CD14-positive monocyte (primary cell): ENCODE data around the gene NAP1L1. TPM values are rescaled to one million over a fixed set of nuclear protein-coding genes. Genes with fewer than 3 reads are reported as not detected.

Source experiments
- DNase-seq, 3 donors: peaks; one replicate each; pipeline ENCODE4 v3.0.0-alpha.2; 2011 to 2022
- H2AFZ ChIP-seq: 2 replicates; pipeline ENCODE4 v1.6.0; 2012; ENCODE audit warnings: mild to moderate bottlenecking, low read depth, low read length, inconsistent platforms; ENCODE audit not compliant: insufficient read depth, poor library complexity, severe bottlenecking
- H3K27ac ChIP-seq, 2 donors: 1 replicate in 1 of 2; 2 replicates in 1 of 2; pipeline ENCODE4 v1.5.1; 2012 to 2013; ENCODE audit warnings: low read length in 2 of 2, control low read depth in 1 of 2, inconsistent platforms in 1 of 2, low read depth in 1 of 2, mild to moderate bottlenecking in 1 of 2
- H3K27me3 ChIP-seq, 2 donors: one replicate each; pipeline versions ENCODE4 v1.6.0 to v1.6.1; 2011 to 2013; ENCODE audit warnings: low read length in 2 of 2; ENCODE audit not compliant: control insufficient read depth in 2 of 2, insufficient read depth in 2 of 2
- H3K36me3 ChIP-seq, 2 donors: replicated peaks in 1 of 2; 1 replicate in 1 of 2; 2 replicates in 1 of 2; pipeline versions ENCODE4 v1.5.1 to v1.6.1; 2012 to 2013; ENCODE audit warnings: low read length in 2 of 2, control low read depth in 1 of 2, inconsistent platforms in 1 of 2, mild to moderate bottlenecking in 1 of 2; ENCODE audit not compliant: insufficient read depth in 2 of 2, control insufficient read depth in 1 of 2
- H3K4me1 ChIP-seq, 2 donors: 1 replicate in 1 of 2; 2 replicates in 1 of 2; pipeline versions ENCODE4 v1.5.1 to v1.6.1; 2012 to 2013; ENCODE audit warnings: low read length in 2 of 2, control low read depth in 1 of 2, inconsistent platforms in 1 of 2, mild to moderate bottlenecking in 1 of 2, moderate library complexity in 1 of 2; ENCODE audit not compliant: insufficient read depth in 2 of 2, control insufficient read depth in 1 of 2
- H3K4me2 ChIP-seq: replicated peaks from 2 replicates; pipeline ENCODE3; 2012; ENCODE audit warnings: low read length, moderate library complexity, mild to moderate bottlenecking; ENCODE audit not compliant: poor library complexity, severe bottlenecking; ENCODE audit errors: extremely low read depth
- H3K4me3 ChIP-seq, 3 experiments: fragments of 200-600 bp in 1 of 3; sonication (generic) in 1 of 3; replicated peaks in 1 of 3; 1 replicate in 2 of 3; 2 replicates in 1 of 3; pipeline ENCODE4 v1.5.1; 2011 to 2013; ENCODE audit warnings: low read length in 3 of 3, mild to moderate bottlenecking in 3 of 3, control low read depth in 2 of 3, low read depth in 2 of 3, inconsistent platforms in 1 of 3, moderate library complexity in 1 of 3
- H3K79me2 ChIP-seq: 2 replicates; pipeline ENCODE4 v1.6.0; 2012; ENCODE audit warnings: mild to moderate bottlenecking, control low read depth, inconsistent platforms, low read length, moderate library complexity; ENCODE audit not compliant: insufficient read depth
- H3K9ac ChIP-seq: 2 replicates; pipeline ENCODE4 v1.6.0; 2017; ENCODE audit warnings: low read length, mild to moderate bottlenecking; ENCODE audit not compliant: insufficient read depth, poor library complexity, severe bottlenecking
- H3K9me3 ChIP-seq, 2 donors: replicated peaks in 1 of 2; 1 replicate in 1 of 2; 2 replicates in 1 of 2; pipeline versions ENCODE4 v1.5.1 to v1.6.1; 2012 to 2013; ENCODE audit warnings: low read length in 2 of 2, control low read depth in 1 of 2; ENCODE audit not compliant: control insufficient read depth in 1 of 2, insufficient read depth in 1 of 2
- H4K20me1 ChIP-seq: 2 replicates; pipeline ENCODE4 v1.6.0; 2012; ENCODE audit warnings: mild to moderate bottlenecking, low read length, control low read depth, moderate library complexity; ENCODE audit not compliant: insufficient read depth
- H3K27ac Mint-ChIP-seq, 7 donors: one replicate each; pipeline ENCODE4 v1.8.0; 2020; ENCODE audit warnings: mild to moderate bottlenecking in 7 of 7, mixed read lengths in 7 of 7, moderate library complexity in 6 of 7, inconsistent platforms in 2 of 7
- H3K27me3 Mint-ChIP-seq, 3 donors: one replicate each; pipeline ENCODE4 v1.8.0; 2021 to 2022; ENCODE audit warnings: low read depth in 3 of 3, mild to moderate bottlenecking in 3 of 3, mixed read lengths in 3 of 3, moderate library complexity in 3 of 3, inconsistent platforms in 1 of 3
- H3K36me3 Mint-ChIP-seq, 2 donors: one replicate each; pipeline ENCODE4 v1.8.0; 2020; ENCODE audit warnings: mixed read lengths in 2 of 2, inconsistent platforms in 1 of 2, mild to moderate bottlenecking in 1 of 2
- H3K4me1 Mint-ChIP-seq: one replicate; pipeline ENCODE4 v1.8.0; 2020; ENCODE audit warnings: mild to moderate bottlenecking, mixed read lengths
- H3K4me3 Mint-ChIP-seq, 2 donors: one replicate each; pipeline ENCODE4 v1.8.0; 2020; ENCODE audit warnings: mild to moderate bottlenecking in 2 of 2, mixed read lengths in 2 of 2, moderate library complexity in 1 of 2
- H3K9me3 Mint-ChIP-seq, 7 donors: one replicate each; pipeline ENCODE4 v1.8.0; 2020 to 2022; ENCODE audit warnings: mixed read lengths in 7 of 7, mild to moderate bottlenecking in 6 of 7, moderate library complexity in 6 of 7, inconsistent platforms in 2 of 7
- WGBS: methylation state at CpG from one replicate; pipeline ENCODE4 v1.1.5; 2013; ENCODE audit warnings: missing lambda C conversion rate; ENCODE audit not compliant: insufficient coverage; 5-methylcytosine and 5-hydroxymethylcytosine counted together
- intact Hi-C, 2 donors: fragments of 100-400 bp; cut with micrococcal nuclease; formaldehyde crosslinking; loops; one replicate each; pipeline versions ENCODE4 v1.15.0 to v1.15.1; 2023
- polyA plus RNA-seq, 3 donors: library from polyadenylated mRNA; depleted of rRNA in 1 of 3; unstranded in 2 of 3; stranded (reverse) in 1 of 3; fragments of 300-500 nt in 2 of 3; fragments of >200 nt in 1 of 3; fragmentation: Illumina TruSeq in 2 of 3; gene quantifications; 1 replicate in 2 of 3; 2 replicates in 1 of 3; pipeline ENCODE4 v1.2.3, GENCODE V29; 2012 to 2021
- TF ChIP-seq, protein P1 (sequence below): fragments of 200-600 bp; IDR thresholded peaks from one replicate; pipeline ENCODE4 v1.8.0; 2022; ENCODE audit warnings: antibody characterized with exemption, mild to moderate bottlenecking

The NAP1L1 gene
- polyA plus RNA-seq, 3 donors, result 98.3 to 164 (median 111) TPM

DNA sequence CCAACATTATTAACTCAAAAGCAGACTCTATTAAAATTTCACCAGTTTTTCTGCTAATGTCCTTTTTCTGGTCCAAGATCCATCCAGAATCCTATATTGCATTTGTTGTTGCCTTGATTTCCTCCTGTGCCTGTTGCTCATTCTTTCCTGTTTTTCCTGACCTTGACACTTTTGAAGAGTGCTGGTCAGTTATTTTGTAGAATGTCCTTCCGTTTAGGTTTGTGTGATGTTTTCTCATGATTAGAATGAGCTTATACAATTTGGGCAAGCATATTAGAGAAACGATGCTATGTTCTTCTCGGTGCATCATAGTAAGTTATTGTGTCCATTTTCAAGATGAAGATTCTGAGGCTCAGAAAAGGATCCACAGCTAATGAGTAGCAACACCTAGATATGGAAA, 86.8 kb downstream of the NAP1L1 start:
- DNase-seq, result no peak
- intact Hi-C loops, result no loop called here
- Mint-ChIP-seq H3K36me3 (no peaks in the 10 kb centered on the region), H3K9me3 (no peaks in the 10 kb centered on the region), H3K4me1 (no peaks in the 10 kb centered on the region), H3K27ac (no peak overlapping the region), H3K27me3 (peaks cover 0 to 1% (median 0%) of the 10 kb centered on the region in 3 donors), H3K4me3 (no peak overlapping the region)
- Histone ChIP-seq H2AFZ (no peak overlapping the region), H3K9ac (no peak overlapping the region), H4K20me1 (no peaks in the 10 kb centered on the region), H3K4me1 (no peaks in the 10 kb centered on the region), H3K9me3 (no peaks in the 10 kb centered on the region), H3K36me3 (no peaks in the 10 kb centered on the region), H3K27ac (no peak overlapping the region), H3K4me3 (no peak overlapping the region), H3K4me2 (no peak overlapping the region), H3K27me3 (no peaks in the 10 kb centered on the region), H3K79me2 (no peaks in the 10 kb centered on the region)
- TF ChIP-seq, protein P1, sequence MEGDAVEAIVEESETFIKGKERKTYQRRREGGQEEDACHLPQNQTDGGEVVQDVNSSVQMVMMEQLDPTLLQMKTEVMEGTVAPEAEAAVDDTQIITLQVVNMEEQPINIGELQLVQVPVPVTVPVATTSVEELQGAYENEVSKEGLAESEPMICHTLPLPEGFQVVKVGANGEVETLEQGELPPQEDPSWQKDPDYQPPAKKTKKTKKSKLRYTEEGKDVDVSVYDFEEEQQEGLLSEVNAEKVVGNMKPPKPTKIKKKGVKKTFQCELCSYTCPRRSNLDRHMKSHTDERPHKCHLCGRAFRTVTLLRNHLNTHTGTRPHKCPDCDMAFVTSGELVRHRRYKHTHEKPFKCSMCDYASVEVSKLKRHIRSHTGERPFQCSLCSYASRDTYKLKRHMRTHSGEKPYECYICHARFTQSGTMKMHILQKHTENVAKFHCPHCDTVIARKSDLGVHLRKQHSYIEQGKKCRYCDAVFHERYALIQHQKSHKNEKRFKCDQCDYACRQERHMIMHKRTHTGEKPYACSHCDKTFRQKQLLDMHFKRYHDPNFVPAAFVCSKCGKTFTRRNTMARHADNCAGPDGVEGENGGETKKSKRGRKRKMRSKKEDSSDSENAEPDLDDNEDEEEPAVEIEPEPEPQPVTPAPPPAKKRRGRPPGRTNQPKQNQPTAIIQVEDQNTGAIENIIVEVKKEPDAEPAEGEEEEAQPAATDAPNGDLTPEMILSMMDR, result no peak
- 89% methylated on average over 3 of the region's 3 CpGs for WGBS

DNA sequence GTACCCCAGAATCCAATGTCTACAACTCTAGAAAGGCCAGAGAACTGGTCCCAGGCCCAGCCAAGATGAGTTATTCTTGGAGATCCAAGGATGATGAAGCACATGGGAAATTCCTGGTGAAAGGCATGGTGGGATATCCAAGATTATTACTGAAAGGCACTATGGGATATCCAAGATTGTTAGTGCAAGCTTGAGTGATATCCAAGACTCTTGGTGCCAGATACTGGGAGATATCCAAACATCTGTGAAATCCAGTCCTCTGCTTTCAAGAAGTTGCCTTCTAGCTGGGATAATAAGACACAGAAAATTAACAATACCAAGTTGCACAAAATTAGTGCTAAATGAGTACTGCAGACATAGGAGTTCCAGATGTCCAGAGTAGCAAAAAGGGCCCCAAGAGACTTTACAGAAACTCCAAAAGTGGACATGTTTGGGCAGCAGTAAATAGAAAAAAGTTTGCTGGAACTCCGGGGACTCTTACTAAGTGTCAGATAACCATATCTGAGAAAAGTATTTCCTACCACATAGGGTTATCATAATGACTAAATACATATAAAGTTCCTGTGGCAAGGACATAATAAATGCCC, 87.5 kb downstream of the NAP1L1 start:
- Mint-ChIP-seq H3K9me3 (no peaks in the 10 kb centered on the region), H3K36me3 (no peaks in the 10 kb centered on the region), H3K4me1 (no peaks in the 10 kb centered on the region), H3K27ac (no peak overlapping the region), H3K27me3 (peaks cover 0 to 1% (median 0%) of the 10 kb centered on the region in 3 donors), H3K4me3 (no peak overlapping the region)
- H4K20me1 ChIP-seq, result no peaks in the 10 kb centered on the region
- intact Hi-C loops, result no loop called here
- no peak for DNase-seq
- no peaks in the 10 kb centered on the region for H3K79me2 ChIP-seq
- H3K9ac ChIP-seq, result no peak overlapping the region
- no peaks in the 10 kb centered on the region for H3K9me3 ChIP-seq
- no peaks in the 10 kb centered on the region for H3K36me3 ChIP-seq
- TF ChIP-seq, protein P1, result no peak
- no peak overlapping the region for H3K27ac ChIP-seq
- no peak overlapping the region for H2AFZ ChIP-seq
- WGBS, result no CpG with 5 or more reads among the region's 1 CpG
- no peak overlapping the region for H3K4me3 ChIP-seq
- no peaks in the 10 kb centered on the region for H3K27me3 ChIP-seq
- H3K4me1 ChIP-seq, result no peaks in the 10 kb centered on the region
- H3K4me2 ChIP-seq, result no peak overlapping the region
